ENCODE data around the gene ZNF740.

Gene ZNF740

GRCh38 chr12:53180220-53180930, at the start of gene ZNF740, which contains the start of gene CSAD:
Gene ZNF740, plus strand, starts transcription at chr12:53180722. Its CDS starts 1,262 bp downstream, at chr12:53181984.
Gene CSAD, minus strand, starts transcription at chr12:53180925. Its CDS starts 7,455 bp downstream, at chr12:53173470.
- peaks cover 41% of the 10 kb centered on the region for H3K79me2 ChIP-seq (ENCODE audit: control insufficient read depth, low read length)
- H3K4me3 ChIP-seq (ENCODE audit: low read length): peak within 1 kb of the TSS; percentile 84
- H3K27ac ChIP-seq (ENCODE audit: low read depth, low read length): peak within 1 kb of the TSS; percentile 85
- peaks cover 38% of the 10 kb centered on the region for H3K4me1 ChIP-seq (ENCODE audit: control insufficient read depth, low read length)
- TF ChIP-seq EZH2phosphoT487 (IDR thresholded peaks at IDR 0.05; ENCODE audit: borderline replicate concordance, low read length): no peak
- no peak for TF ChIP-seq CTCF (IDR thresholded peaks at IDR 0.05; ENCODE audit: low read depth, low read length, poor library complexity, severe bottlenecking)
- no peaks in the 10 kb centered on the region for H3K27me3 ChIP-seq (ENCODE audit: control insufficient read depth, low read length)
- peaks cover 42% of the 10 kb centered on the region for H3K36me3 ChIP-seq (ENCODE audit: control insufficient read depth, low read length)
- peak within 1 kb of the TSS; percentile 86 for H3K4me2 ChIP-seq (ENCODE audit: low read length)
- no peaks in the 10 kb centered on the region for H3K9me3 ChIP-seq (ENCODE audit: control insufficient read depth, insufficient read depth, low read length)
- H3F3A ChIP-seq (ENCODE audit: control insufficient read depth, insufficient read depth): peaks cover 6% of the 10 kb centered on the region
- no peaks in the 10 kb centered on the region; the same call in 1 of the 2 replicates for H4K20me1 ChIP-seq (ENCODE audit: control insufficient read depth, insufficient read depth, low read depth, low read length)
- no peaks in the 10 kb centered on the region for H3K9me2 ChIP-seq (replicated peaks; ENCODE audit: control insufficient read depth, low read length)

- H3F3A ChIP-seq (ENCODE audit: control insufficient read depth, insufficient read depth): no peaks in the 10 kb centered on the region
- TF ChIP-seq CTCF (IDR thresholded peaks at IDR 0.05; ENCODE audit: low read depth, low read length, poor library complexity, severe bottlenecking): no peak
- TF ChIP-seq EZH2phosphoT487 (IDR thresholded peaks at IDR 0.05; ENCODE audit: borderline replicate concordance, low read length): no peak
- H3K4me2 ChIP-seq (ENCODE audit: low read length): no peak overlapping the region
- no peaks in the 10 kb centered on the region for H3K36me3 ChIP-seq (ENCODE audit: control insufficient read depth, low read length)
- H3K79me2 ChIP-seq (ENCODE audit: control insufficient read depth, low read length): no peaks in the 10 kb centered on the region
- H4K20me1 ChIP-seq (ENCODE audit: control insufficient read depth, insufficient read depth, low read depth, low read length): no peaks in the 10 kb centered on the region
- H3K9me2 ChIP-seq (replicated peaks; ENCODE audit: control insufficient read depth, low read length): no peaks in the 10 kb centered on the region
- no peak overlapping the region for H3K27ac ChIP-seq (ENCODE audit: low read depth, low read length)
- H3K4me3 ChIP-seq (ENCODE audit: low read length): no peak overlapping the region
- peaks cover under 1% of the 10 kb centered on the region; the same call in 1 of the 2 replicates for H3K9me3 ChIP-seq (ENCODE audit: control insufficient read depth, insufficient read depth, low read length)
- peaks cover 3% of the 10 kb centered on the region; the same call in 1 of the 2 replicates for H3K27me3 ChIP-seq (ENCODE audit: control insufficient read depth, low read length)
- peaks cover 5% of the 10 kb centered on the region for H3K4me1 ChIP-seq (ENCODE audit: control insufficient read depth, low read length)
Measured at GRCh38 chr12:53131844-53132243, 48.7 kb upstream of the ZNF740 start.

- Histone ChIP-seq H3K9me2 (replicated peaks; ENCODE audit: control insufficient read depth, low read length) (no peaks in the 10 kb centered on the region), H3F3A (ENCODE audit: control insufficient read depth, insufficient read depth) (no peaks in the 10 kb centered on the region), H3K4me3 (ENCODE audit: low read length) (no peak overlapping the region), H3K4me2 (ENCODE audit: low read length) (no peak overlapping the region), H3K9me3 (ENCODE audit: control insufficient read depth, insufficient read depth, low read length) (peaks cover 4% of the 10 kb centered on the region; the same call in 1 of the 2 replicates), H3K4me1 (ENCODE audit: control insufficient read depth, low read length) (peaks cover 5% of the 10 kb centered on the region), H4K20me1 (ENCODE audit: control insufficient read depth, insufficient read depth, low read depth, low read length) (no peaks in the 10 kb centered on the region), H3K79me2 (ENCODE audit: control insufficient read depth, low read length) (no peaks in the 10 kb centered on the region), H3K36me3 (ENCODE audit: control insufficient read depth, low read length) (no peaks in the 10 kb centered on the region), H3K27me3 (ENCODE audit: control insufficient read depth, low read length) (no peaks in the 10 kb centered on the region), H3K27ac (ENCODE audit: low read depth, low read length) (no peak overlapping the region)
- no peak for TF ChIP-seq CTCF (IDR thresholded peaks at IDR 0.05; ENCODE audit: low read depth, low read length, poor library complexity, severe bottlenecking)
- no peak for TF ChIP-seq EZH2phosphoT487 (IDR thresholded peaks at IDR 0.05; ENCODE audit: borderline replicate concordance, low read length)
Measured at GRCh38 chr12:53133722-53134121, 46.8 kb upstream of the ZNF740 start.

Measured in DOHH2 (cell line).